ENCODE data around the gene HEPACAM.

HEPACAM gene

GRCh38 chr11:124877631-124877909, 58.3 kb downstream of the HEPACAM start:
- DNase-seq (ENCODE audit: low spot score) = no peak
- TF ChIP-seq CTCF (IDR thresholded peaks at IDR 0.05; ENCODE audit: extremely low read depth, missing control alignments) = no peak

GRCh38 chr11:124876818-124877630, 58.8 kb downstream of the HEPACAM start:
- no peak for TF ChIP-seq CTCF (IDR thresholded peaks at IDR 0.05; ENCODE audit: extremely low read depth, missing control alignments)
- peak; percentile 38 for DNase-seq (ENCODE audit: low spot score)

GRCh38 chr11:124875943-124876817, 59.7 kb downstream of the HEPACAM start:
- peak; percentile 88 for TF ChIP-seq CTCF (IDR thresholded peaks at IDR 0.05; ENCODE audit: extremely low read depth, missing control alignments)
- DNase-seq (ENCODE audit: low spot score) = peak; percentile 92

GRCh38 chr11:124875401-124875800, 60.4 kb downstream of the HEPACAM start:
- no peak for TF ChIP-seq CTCF (IDR thresholded peaks at IDR 0.05; ENCODE audit: extremely low read depth, missing control alignments)
- DNase-seq (ENCODE audit: low spot score) = no peak

- DNase-seq (ENCODE audit: low spot score) = no peak
- TF ChIP-seq CTCF (IDR thresholded peaks at IDR 0.05; ENCODE audit: extremely low read depth, missing control alignments) = no peak
These were observed 61.1 kb downstream of the HEPACAM start for GRCh38 chr11:124874571-124875255.

- no peak for DNase-seq (ENCODE audit: low spot score)
- TF ChIP-seq CTCF (IDR thresholded peaks at IDR 0.05; ENCODE audit: extremely low read depth, missing control alignments) = no peak
These were observed 61.9 kb downstream of the HEPACAM start for GRCh38 chr11:124873951-124874350.

- TF ChIP-seq CTCF (IDR thresholded peaks at IDR 0.05; ENCODE audit: extremely low read depth, missing control alignments) = no peak
- no peak for DNase-seq (ENCODE audit: low spot score)
These were observed 63.1 kb downstream of the HEPACAM start for GRCh38 chr11:124872741-124873140.

All from GM20000 (cell line).